ENCODE data around the gene GTF2B.
"Not testable (repeated sequence)": the region's sequence is repeated elsewhere in the genome, so short reads cannot be mapped to it uniquely, and the experiment has no call there.

The GTF2B gene

DNA sequence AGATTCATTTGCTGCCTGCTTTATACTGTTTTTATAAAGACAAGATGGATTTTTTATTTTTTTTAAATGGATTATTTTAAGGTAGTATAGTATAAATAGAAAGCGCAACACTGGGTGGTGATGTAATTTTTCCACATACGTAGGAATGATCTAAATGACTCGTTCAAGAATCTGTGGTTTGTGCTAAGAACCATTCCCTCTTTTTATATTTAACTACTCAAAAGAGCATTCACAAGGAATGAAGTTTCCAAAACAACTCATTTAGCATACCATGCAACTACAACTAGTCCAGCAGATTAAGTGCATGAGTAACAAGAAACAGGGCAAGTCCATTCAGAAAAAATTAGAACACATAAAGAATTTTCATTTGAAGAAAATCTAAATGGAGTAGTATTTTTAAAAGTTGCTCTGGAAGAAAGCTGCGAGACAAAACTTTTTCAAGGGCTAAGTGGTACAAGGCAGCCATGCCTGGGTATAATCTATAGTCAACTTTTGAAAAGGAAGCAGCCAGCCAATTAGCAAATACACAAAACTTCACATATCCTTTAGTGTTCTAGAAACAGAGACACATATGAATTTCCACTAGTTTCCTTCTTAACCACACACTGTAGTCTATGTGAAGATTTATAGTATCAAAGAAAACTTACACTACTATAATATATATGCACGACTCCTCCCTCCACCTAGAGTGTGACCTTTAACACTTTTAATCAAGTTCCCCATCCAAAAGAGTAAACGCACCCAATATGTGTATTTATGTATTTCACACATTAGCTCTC, 23.4 kb downstream of the GTF2B start:
- Histone ChIP-seq H3K4me1 (0 out of 2 replicates have a peak, but pooled peaks cover 3% of the 10 kb centered on the region), H3K4me2 (no peak overlapping the region), H3K9ac (no peak overlapping the region), H3K9me3 (no peaks in the 10 kb centered on the region), H4K20me1 (peaks cover 93% of the 10 kb centered on the region), H3K4me3 (no peak overlapping the region), H3K27me3 (no peaks in the 10 kb centered on the region), H3K27ac (no peak overlapping the region), H3K36me3 (peaks cover 71% of the 10 kb centered on the region)
- no peak for TF ChIP-seq Cebpa-rat (IDR thresholded peaks at IDR 0.05)

DNA sequence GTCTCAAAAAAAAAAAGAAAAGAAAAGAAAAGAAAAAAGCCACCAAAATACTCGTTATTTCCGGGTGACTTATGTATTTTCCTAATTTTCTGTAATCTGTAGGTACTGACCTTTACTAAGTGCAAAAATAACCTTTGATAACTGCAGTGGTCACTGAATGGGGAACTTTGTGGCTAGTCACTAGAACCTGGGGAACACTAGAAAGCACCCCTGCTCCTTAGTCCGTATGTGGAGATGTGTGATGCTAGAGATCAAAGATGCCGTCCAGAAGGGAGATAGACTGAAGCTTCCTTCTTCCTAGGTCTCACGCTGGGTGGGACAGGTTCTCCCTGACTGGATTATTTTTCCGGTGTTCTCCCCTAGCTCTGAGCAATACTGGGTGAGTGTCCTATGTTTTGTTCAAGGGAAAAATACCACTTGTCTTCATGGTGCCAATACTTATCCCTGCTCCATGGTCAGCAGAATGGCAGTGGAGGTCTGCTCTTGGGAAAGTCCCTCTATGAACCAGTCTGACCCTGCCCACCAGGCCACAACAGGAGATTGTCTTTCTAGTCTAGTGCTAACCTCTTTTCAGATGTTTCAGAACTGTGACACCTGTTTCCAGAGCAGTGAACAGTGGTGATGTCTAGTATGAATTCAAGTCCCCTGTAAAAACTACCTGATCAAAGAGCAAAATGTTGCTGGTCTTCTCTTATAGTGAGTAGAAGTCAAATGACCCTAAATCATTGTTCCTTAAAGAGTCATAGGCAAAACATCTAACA, 39.9 kb downstream of the GTF2B start:
- peaks cover 15% of the 10 kb centered on the region for H4K20me1 ChIP-seq
- H3K27ac ChIP-seq, result no peak overlapping the region
- H3K9me3 ChIP-seq, result no peaks in the 10 kb centered on the region
- TF ChIP-seq Cebpa-rat (IDR thresholded peaks at IDR 0.05), result no peak
- no peak overlapping the region for H3K9ac ChIP-seq
- H3K4me1 ChIP-seq, result peaks cover 5% of the 10 kb centered on the region; the same call in 1 of the 2 replicates
- H3K36me3 ChIP-seq, result peaks cover 64% of the 10 kb centered on the region
- no peak overlapping the region for H3K4me2 ChIP-seq
- H3K4me3 ChIP-seq, result no peak overlapping the region
- no peaks in the 10 kb centered on the region for H3K27me3 ChIP-seq

DNA sequence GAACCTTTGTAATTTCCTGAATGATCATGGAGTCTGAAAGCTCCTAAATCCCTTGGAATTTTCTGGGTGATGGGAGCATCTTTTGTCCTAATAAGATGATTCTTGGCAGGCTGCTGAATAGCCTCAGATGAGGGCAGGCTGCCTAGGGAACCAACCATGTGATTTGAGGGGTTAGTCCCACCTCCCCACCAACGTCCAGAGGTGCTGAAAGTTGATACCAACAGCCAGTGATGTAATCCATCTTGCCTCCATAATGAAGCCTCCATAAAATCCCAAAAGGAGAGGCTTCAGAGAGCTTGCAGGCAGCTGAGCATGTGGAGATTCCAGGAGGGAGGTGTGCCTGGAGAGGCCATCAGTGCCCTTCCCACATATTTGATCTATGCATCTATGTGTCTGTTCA, 43.7 kb downstream of the GTF2B start:
- Histone ChIP-seq H3K4me1 (no peaks in the 10 kb centered on the region), H3K27ac (no peak overlapping the region), H3K9ac (no peak overlapping the region), H3K27me3 (no peaks in the 10 kb centered on the region), H3K4me3 (no peak overlapping the region), H3K4me2 (no peak overlapping the region), H3K36me3 (peaks cover 28% of the 10 kb centered on the region), H4K20me1 (peaks cover 7% of the 10 kb centered on the region), H3K9me3 (no peaks in the 10 kb centered on the region)
- no peak for TF ChIP-seq Cebpa-rat (IDR thresholded peaks at IDR 0.05)

DNA sequence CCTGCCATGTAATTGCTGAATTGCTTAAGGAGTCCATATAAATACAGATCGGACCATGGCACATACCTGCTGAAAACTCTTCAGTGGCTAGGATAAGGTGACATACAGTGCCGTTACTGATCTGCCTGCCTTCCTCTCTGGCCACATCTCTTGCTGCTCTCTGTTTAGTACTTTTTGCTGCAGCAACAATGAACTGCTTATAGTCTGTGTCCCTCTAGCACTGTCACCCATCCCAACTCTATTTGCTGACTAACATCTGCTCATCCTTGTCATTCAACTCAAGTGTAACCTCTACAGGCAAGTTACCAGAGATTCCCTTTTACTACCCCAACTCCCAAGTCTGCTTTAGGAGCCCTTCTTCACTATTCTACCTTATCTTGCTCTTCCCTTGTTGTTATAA, 65.6 kb downstream of the GTF2B start:
- no peaks in the 10 kb centered on the region for H3K27me3 ChIP-seq
- no peaks in the 10 kb centered on the region for H4K20me1 ChIP-seq
- TF ChIP-seq Cebpa-rat (IDR thresholded peaks at IDR 0.05), result no peak
- H3K9ac ChIP-seq, result no peak overlapping the region
- H3K4me2 ChIP-seq, result no peak overlapping the region
- no peaks in the 10 kb centered on the region for H3K4me1 ChIP-seq
- H3K4me3 ChIP-seq, result no peak overlapping the region
- H3K36me3 ChIP-seq, result peaks cover 66% of the 10 kb centered on the region
- no peaks in the 10 kb centered on the region for H3K9me3 ChIP-seq
- no peak overlapping the region for H3K27ac ChIP-seq

DNA sequence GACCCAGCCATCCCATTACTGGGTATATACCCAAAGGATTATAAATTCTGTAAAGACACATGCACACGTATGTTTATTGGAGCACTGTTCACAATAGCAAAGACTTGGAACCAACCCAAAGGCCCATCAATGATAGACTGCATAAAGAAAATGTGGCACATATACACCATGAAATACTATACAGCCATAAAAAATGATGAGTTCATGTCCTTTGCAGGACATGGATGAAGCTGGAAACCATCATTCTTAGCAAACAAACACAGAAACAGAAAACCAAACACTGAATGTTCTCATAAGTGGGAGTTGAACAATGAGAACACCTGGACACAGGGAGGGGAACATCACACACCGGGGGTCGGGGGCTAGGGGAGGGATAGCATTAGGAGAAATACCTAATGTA, 71.7 kb downstream of the GTF2B start:
- H3K27me3 ChIP-seq, H3K9me3 ChIP-seq, H3K27ac ChIP-seq, H3K4me3 ChIP-seq, H3K9ac ChIP-seq, H3K4me1 ChIP-seq, H3K4me2 ChIP-seq, H4K20me1 ChIP-seq: not testable (repeated sequence)
- H3K36me3 ChIP-seq, result peaks cover 77% of the 10 kb centered on the region

DNA sequence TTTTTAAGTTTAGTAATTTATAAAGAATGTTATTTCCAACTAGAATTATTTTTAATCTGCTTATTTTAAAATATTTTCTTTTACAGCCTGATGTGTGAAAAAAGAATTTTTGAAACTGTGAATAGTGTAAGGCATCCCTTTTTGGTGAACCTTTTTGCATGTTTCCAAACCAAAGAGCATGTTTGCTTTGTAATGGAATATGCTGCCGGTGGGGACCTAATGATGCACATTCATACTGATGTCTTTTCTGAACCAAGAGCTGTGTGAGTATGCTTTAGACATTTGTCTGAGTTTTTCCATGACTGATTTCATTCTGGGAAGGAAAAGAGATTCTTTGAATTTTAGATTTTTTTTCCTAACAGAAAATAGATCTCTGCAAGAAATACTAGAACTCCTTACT, 77.9 kb downstream of the GTF2B start:
- Histone ChIP-seq H3K27ac (no peak overlapping the region), H4K20me1 (no peaks in the 10 kb centered on the region), H3K9ac (no peak overlapping the region), H3K4me3 (no peak overlapping the region), H3K4me1 (no peaks in the 10 kb centered on the region), H3K4me2 (no peak overlapping the region), H3K36me3 (peaks cover 76% of the 10 kb centered on the region), H3K27me3 (no peaks in the 10 kb centered on the region), H3K9me3 (no peaks in the 10 kb centered on the region; the same call in 1 of the 2 replicates)
- no peak for TF ChIP-seq Cebpa-rat (IDR thresholded peaks at IDR 0.05)

DNA sequence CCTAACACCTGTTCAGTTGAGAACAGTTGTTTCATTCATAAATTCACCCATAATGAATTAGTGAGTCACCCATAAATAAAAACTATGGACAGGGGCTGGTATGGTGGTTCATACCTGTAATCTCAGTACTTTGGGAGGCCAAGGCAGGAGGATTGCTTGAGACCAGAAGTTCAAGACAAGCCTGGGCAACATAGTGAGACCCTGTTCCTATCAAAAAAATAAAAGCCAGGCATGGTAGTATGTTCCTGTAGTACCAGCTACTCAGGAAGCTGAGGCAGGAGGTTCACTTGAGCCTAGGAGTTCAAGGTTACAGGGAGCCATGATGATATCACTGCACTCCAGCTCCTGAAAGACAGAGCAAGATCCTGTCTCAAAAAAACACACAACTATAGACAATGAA, 79.0 kb downstream of the GTF2B start:
- H3K4me2 ChIP-seq, result no peak overlapping the region

DNA sequence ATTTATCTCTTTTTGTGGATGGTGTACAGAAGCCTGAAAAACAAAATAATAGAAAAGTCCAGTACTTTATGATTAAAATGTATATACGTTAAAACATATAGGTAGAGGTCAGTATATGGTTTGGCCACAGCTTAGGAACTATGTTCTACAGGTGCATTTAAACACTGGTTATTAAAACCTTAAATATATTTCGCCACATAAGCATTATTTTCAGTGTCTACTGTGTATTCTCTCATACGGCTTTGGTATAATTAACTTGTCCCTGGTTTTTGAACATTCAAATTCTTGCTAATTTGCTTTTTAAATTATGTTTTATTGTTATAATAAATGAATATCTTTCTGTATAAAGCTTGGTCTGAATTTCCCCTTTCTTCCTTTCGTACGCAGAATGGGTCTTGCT, 87.9 kb downstream of the GTF2B start:
- H3K4me3 ChIP-seq, result no peak overlapping the region
- peaks cover 21% of the 10 kb centered on the region for H3K9me3 ChIP-seq
- no peaks in the 10 kb centered on the region for H3K27me3 ChIP-seq
- peaks cover 83% of the 10 kb centered on the region for H3K36me3 ChIP-seq
- H3K9ac ChIP-seq, result no peak overlapping the region
- no peak for TF ChIP-seq Cebpa-rat (IDR thresholded peaks at IDR 0.05)
- no peaks in the 10 kb centered on the region for H4K20me1 ChIP-seq
- H3K4me1 ChIP-seq, result peaks cover 12% of the 10 kb centered on the region; the same call in 1 of the 2 replicates
- H3K4me2 ChIP-seq, result no peak overlapping the region
- no peak overlapping the region for H3K27ac ChIP-seq

More for the DNA sequence above, 79.0 kb downstream of the GTF2B start:
- Histone ChIP-seq H3K9ac (no peak overlapping the region), H3K36me3 (peaks cover 72% of the 10 kb centered on the region), H3K9me3 (no peaks in the 10 kb centered on the region; the same call in 1 of the 2 replicates), H3K27me3 (no peaks in the 10 kb centered on the region), H3K27ac (no peak overlapping the region), H3K4me1 (no peaks in the 10 kb centered on the region), H3K4me3 (no peak overlapping the region), H4K20me1 (no peaks in the 10 kb centered on the region)
- no peak for TF ChIP-seq Cebpa-rat (IDR thresholded peaks at IDR 0.05)

DNA sequence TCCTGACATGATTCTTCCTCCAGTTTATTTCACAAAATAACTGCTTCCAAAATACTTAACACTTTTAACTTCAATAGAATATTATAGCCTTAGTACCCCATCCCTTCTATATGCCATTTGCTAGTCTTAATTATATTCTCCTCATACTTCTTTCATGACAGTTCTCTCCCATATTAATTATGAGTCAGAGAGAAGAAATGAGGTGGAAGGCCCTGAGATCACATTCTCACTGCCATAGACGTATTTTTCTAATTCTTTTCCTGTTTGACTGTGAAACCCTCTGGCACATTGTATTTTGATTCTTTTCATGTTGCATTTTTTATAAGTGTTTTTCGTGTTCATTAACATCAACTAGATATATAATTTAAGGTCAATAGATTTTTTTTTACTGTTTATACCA, 88.4 kb downstream of the GTF2B start:
- Histone ChIP-seq H4K20me1 (no peaks in the 10 kb centered on the region), H3K9me3 (peaks cover 21% of the 10 kb centered on the region), H3K4me1 (peaks cover 12% of the 10 kb centered on the region; the same call in 1 of the 2 replicates), H3K27me3 (no peaks in the 10 kb centered on the region), H3K4me3 (no peak overlapping the region), H3K36me3 (peaks cover 78% of the 10 kb centered on the region), H3K4me2 (no peak overlapping the region), H3K27ac (peak overlapping the region; percentile 74; the same call in 1 of the 2 replicates), H3K9ac (no peak overlapping the region)
- TF ChIP-seq Cebpa-rat (IDR thresholded peaks at IDR 0.05), result no peak

All from BLaER1 (cell line).